ENCODE data around the gene CAPN1. TPM values are rescaled to one million over a fixed set of nuclear protein-coding genes. Genes with fewer than 3 reads are reported as not detected.
"Not testable (repeated sequence)": the region's sequence is repeated elsewhere in the genome, so short reads cannot be mapped to it uniquely, and the experiment has no call there.

The CAPN1 gene
- total and polyA plus RNA-seq, 2 donors: 31.9 to 104 TPM

DNA sequence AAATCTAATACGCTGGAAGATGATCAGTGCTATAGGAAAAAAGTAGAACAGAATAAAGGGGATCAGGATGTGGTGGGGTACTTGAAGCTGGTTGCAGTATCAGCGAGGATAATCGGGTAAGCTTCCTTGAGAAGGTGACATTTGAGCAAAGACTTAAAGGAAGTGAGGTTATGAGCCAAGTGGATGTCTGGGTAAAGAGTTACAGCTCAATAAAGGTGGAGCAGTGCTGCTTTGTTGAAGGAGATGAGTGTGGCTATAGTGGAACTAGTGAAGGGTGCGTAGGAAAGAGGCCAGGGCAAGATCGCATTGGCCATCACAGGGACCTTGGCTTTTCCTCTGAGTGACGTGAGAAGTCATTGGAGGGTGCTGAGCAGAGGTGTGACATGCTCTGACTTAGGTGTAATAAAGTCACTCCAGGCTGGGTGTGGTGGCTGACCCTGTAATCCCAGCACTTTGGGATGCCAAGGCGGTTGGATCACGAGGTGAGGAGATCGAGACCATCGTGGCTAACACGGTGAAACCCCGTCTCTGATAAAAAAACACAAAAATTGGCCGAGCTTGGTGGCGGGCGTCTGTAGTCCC is 45.1 kb upstream of the CAPN1 start:
- no peak overlapping the region for H3K4me3 ChIP-seq (ENCODE audit: low read length in 2 of 2)
- DNase-seq (ENCODE audit: low read depth in 6 of 9, low spot score in 9 of 9): no peak
- 97% methylated on average over 15 of the region's 15 CpGs for WGBS
- H3K27me3 ChIP-seq (ENCODE audit: control insufficient read depth in 2 of 2, insufficient read depth in 1 of 2, low read length in 1 of 2): no peaks in the 10 kb centered on the region
- no peak overlapping the region for H3K27ac ChIP-seq (ENCODE audit: low read depth in 1 of 2, low read length in 1 of 2)
- H3K36me3 ChIP-seq (ENCODE audit: control insufficient read depth in 2 of 2, insufficient read depth in 2 of 2, low read length in 1 of 2): peaks cover 11 to 13% of the 10 kb centered on the region in 2 donors
- no peaks in the 10 kb centered on the region for H3K9me3 ChIP-seq (ENCODE audit: control insufficient read depth in 2 of 2, insufficient read depth in 1 of 2, low read length in 1 of 2)
- H3K4me1 ChIP-seq (ENCODE audit: control insufficient read depth in 2 of 2, insufficient read depth in 2 of 2, low read length in 2 of 2): peaks cover 10 to 31% of the 10 kb centered on the region in 2 donors

DNA sequence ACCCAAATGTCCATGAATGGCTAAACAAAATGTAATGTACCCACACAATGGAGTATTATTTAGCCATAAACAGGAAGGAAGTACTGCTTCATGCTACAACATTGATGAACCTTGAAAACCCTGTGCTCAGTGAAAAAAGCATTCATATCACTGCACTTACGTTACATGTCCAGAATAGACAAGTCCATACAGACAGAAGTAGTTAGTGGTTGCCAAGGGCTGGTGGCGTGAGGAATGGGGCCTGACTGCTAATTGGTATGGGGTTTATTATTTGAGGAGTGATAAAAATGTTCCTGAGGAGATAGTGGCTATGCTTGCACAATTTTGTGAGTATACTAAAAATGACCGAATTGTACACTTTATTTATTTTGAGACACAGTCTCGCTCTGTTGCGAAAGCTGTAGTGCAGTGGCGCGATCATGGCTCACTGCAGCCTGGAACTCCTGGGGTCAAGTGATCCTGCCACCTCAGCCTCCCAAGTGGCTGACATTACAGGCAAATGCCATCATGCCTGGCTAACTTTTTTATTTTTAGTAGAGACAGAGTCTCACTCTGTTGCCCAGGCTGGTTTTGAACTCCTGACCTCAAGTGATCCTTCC is 39.7 kb upstream of the CAPN1 start:
- WGBS: 95% methylated on average over 7 of the region's 7 CpGs

DNA sequence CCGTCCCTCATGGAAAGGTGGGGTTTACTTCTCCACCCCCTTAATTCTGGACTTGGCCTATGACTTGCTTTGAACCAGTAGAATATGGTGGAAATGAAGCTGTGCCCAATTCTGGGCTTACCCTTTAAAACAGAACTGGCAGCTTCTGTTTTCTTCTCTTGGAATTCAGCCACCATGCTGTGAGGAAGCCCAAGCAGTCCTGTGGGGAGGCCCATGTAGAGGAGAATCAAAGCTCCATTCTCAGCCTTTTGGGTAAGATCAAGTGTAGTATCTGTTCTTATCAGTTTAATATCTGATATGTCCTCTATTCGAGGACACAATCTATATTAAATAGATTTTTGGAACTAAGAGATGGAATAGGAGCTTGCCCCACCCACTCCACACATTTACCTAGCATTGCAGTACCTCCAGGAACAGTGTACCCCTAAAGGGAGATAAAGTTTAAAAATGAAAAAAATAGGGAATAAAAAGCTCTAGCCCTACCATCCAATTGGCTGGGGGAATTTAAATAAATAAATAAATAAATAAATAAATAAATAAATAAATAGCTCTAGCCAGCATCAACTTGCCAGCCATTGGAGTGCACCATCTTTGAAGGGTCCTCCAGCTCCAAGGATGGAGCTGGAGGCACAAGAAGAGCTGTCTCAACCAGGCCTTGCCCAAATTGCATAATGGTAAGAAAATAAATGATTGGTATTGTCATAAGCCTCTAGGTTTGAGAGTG is 34.2 kb upstream of the CAPN1 start:
- Histone ChIP-seq H3K36me3 (ENCODE audit: control insufficient read depth in 2 of 2, insufficient read depth in 2 of 2, low read length in 1 of 2) (no peaks in the 10 kb centered on the region), H3K27ac (ENCODE audit: low read depth in 1 of 2, low read length in 1 of 2) (no peak overlapping the region), H3K4me3 (ENCODE audit: low read length in 2 of 2) (no peak overlapping the region), H3K9me3 (ENCODE audit: control insufficient read depth in 2 of 2, insufficient read depth in 1 of 2, low read length in 1 of 2) (peaks cover 0 to 10% of the 10 kb centered on the region in 2 donors), H3K4me1 (ENCODE audit: control insufficient read depth in 2 of 2, insufficient read depth in 2 of 2, low read length in 2 of 2) (peaks cover 0 to 4% of the 10 kb centered on the region in 2 donors), H3K27me3 (ENCODE audit: control insufficient read depth in 2 of 2, insufficient read depth in 1 of 2, low read length in 1 of 2) (peaks cover 0 to 3% of the 10 kb centered on the region in 2 donors)
- 95% methylated on average over 2 of the region's 2 CpGs for WGBS
- DNase-seq (ENCODE audit: low read depth in 6 of 9, low spot score in 9 of 9): no peak

More for the DNA sequence above, 39.7 kb upstream of the CAPN1 start:
- no peak overlapping the region for H3K4me3 ChIP-seq (ENCODE audit: low read length in 2 of 2)
- no peaks in the 10 kb centered on the region for H3K36me3 ChIP-seq (ENCODE audit: control insufficient read depth in 2 of 2, insufficient read depth in 2 of 2, low read length in 1 of 2)
- DNase-seq (ENCODE audit: low read depth in 6 of 9, low spot score in 9 of 9): no peak
- no peak overlapping the region for H3K27ac ChIP-seq (ENCODE audit: low read depth in 1 of 2, low read length in 1 of 2)
- peaks cover 0 to 3% of the 10 kb centered on the region in 2 donors for H3K27me3 ChIP-seq (ENCODE audit: control insufficient read depth in 2 of 2, insufficient read depth in 1 of 2, low read length in 1 of 2)
- H3K9me3 ChIP-seq (ENCODE audit: control insufficient read depth in 2 of 2, insufficient read depth in 1 of 2, low read length in 1 of 2): peaks cover 0 to 3% of the 10 kb centered on the region in 2 donors
- H3K4me1 ChIP-seq (ENCODE audit: control insufficient read depth in 2 of 2, insufficient read depth in 2 of 2, low read length in 2 of 2): no peaks in the 10 kb centered on the region

DNA sequence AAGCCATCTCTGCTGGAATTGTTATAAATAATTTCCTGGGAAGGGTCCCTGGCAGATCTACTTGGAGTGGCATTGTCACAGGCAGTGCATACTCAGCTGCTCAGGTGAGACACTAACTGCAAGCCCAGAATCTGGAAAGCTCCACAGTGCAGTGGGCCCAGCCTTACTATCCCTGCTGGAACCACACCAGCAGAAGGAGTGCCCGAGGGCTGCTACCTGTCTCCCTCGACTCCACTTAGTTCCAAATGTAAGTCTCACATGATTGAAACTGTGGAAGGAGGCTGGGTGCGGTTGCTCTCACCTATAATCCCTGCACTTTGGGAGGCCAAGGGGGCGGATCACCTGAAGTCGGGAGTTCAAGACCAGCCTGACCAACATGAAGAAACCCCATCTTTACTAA is 33.1 kb upstream of the CAPN1 start:
- Histone ChIP-seq H3K4me1 (ENCODE audit: control insufficient read depth in 2 of 2, insufficient read depth in 2 of 2, low read length in 2 of 2) (peaks cover 0 to 4% of the 10 kb centered on the region in 2 donors), H3K27ac (ENCODE audit: low read depth in 1 of 2, low read length in 1 of 2) (no peak overlapping the region), H3K4me3 (ENCODE audit: low read length in 2 of 2) (no peak overlapping the region), H3K36me3 (ENCODE audit: control insufficient read depth in 2 of 2, insufficient read depth in 2 of 2, low read length in 1 of 2) (no peaks in the 10 kb centered on the region), H3K9me3 (ENCODE audit: control insufficient read depth in 2 of 2, insufficient read depth in 1 of 2, low read length in 1 of 2) (peaks cover 0 to 10% of the 10 kb centered on the region in 2 donors), H3K27me3 (ENCODE audit: control insufficient read depth in 2 of 2, insufficient read depth in 1 of 2, low read length in 1 of 2) (peaks cover 0 to 2% of the 10 kb centered on the region in 2 donors)
- 96% methylated on average over 5 of the region's 5 CpGs for WGBS
- no peak for DNase-seq (ENCODE audit: low read depth in 6 of 9, low spot score in 9 of 9)

DNA sequence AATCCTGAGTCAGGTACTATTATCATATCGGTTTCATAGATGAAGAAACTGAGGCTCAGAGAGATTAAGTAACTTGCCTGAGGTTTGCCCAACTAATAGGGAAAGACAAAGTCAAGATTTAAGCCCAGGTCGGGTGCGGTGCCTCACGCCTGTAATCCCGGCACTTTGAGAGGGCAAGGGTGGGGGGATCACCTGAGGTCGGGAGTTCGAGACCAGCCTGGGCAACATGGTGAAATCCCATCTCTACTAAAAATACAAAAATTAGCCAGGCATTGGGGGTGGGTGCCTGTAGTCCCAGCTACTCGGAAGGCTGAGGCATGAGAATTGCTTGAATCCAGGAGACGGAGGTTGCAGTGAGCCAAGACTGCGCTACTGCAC is 31.6 kb upstream of the CAPN1 start:
- not testable (repeated sequence) for H3K27me3 ChIP-seq (ENCODE audit: control insufficient read depth in 2 of 2, insufficient read depth in 1 of 2, low read length in 1 of 2); H3K9me3 ChIP-seq (ENCODE audit: control insufficient read depth in 2 of 2, insufficient read depth in 1 of 2, low read length in 1 of 2); H3K4me1 ChIP-seq (ENCODE audit: control insufficient read depth in 2 of 2, insufficient read depth in 2 of 2, low read length in 2 of 2); DNase-seq (ENCODE audit: low read depth in 6 of 9, low spot score in 9 of 9); H3K27ac ChIP-seq (ENCODE audit: low read depth in 1 of 2, low read length in 1 of 2); H3K36me3 ChIP-seq (ENCODE audit: control insufficient read depth in 2 of 2, insufficient read depth in 2 of 2, low read length in 1 of 2); H3K4me3 ChIP-seq (ENCODE audit: low read length in 2 of 2)
- 88% methylated on average over 10 of the region's 10 CpGs for WGBS

DNA sequence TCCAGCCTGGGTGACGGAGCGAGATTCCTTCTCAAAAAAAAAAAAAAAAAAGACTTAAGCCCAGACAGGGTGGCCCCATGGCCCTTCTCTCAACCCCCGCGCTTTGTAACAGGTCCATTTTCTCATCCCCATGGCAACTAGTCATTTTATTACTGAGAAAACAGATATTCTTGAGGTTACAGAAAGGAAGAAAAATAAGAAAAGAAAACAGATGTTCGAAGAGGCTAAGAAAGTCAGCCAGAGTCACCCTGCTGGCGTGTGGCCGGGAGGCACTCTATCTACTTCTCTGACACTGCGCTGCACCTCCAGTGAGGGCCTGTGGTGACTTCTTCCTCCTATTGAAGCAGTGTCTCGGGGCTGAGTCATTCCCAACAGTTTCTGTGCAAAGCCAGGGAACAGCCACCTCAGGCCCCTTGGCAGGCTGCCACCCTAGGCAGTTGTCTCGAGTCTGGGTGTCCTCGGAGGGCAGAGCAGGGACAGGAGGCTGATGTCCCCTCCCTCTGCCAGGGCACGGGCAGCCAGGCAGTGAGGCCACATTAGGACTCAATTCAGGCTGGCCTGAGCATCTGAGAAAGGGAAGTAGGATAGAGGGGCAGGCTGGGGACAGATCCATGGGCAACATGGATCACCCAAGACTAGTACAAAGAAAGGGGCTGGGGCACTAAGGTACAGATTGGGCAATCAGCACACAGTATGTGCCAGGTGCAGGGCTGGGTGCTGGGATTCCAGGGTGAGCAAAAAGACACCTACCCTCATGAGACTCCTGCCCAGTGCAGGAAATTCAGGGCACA is 31.0 kb upstream of the CAPN1 start:
- Histone ChIP-seq H3K4me3 (ENCODE audit: low read length in 2 of 2) (no peak overlapping the region), H3K27me3 (ENCODE audit: control insufficient read depth in 2 of 2, insufficient read depth in 1 of 2, low read length in 1 of 2) (no peaks in the 10 kb centered on the region), H3K4me1 (ENCODE audit: control insufficient read depth in 2 of 2, insufficient read depth in 2 of 2, low read length in 2 of 2) (peaks cover 0 to 4% of the 10 kb centered on the region in 2 donors), H3K9me3 (ENCODE audit: control insufficient read depth in 2 of 2, insufficient read depth in 1 of 2, low read length in 1 of 2) (peaks cover 0 to 10% of the 10 kb centered on the region in 2 donors), H3K36me3 (ENCODE audit: control insufficient read depth in 2 of 2, insufficient read depth in 2 of 2, low read length in 1 of 2) (no peaks in the 10 kb centered on the region), H3K27ac (ENCODE audit: low read depth in 1 of 2, low read length in 1 of 2) (peak overlapping the region in 1 of 2 donors; percentile 31)
- WGBS: 31% methylated on average over 12 of the region's 12 CpGs
- peak in 1 of 9 donors; percentile 22 for DNase-seq (ENCODE audit: low read depth in 6 of 9, low spot score in 9 of 9)

DNA sequence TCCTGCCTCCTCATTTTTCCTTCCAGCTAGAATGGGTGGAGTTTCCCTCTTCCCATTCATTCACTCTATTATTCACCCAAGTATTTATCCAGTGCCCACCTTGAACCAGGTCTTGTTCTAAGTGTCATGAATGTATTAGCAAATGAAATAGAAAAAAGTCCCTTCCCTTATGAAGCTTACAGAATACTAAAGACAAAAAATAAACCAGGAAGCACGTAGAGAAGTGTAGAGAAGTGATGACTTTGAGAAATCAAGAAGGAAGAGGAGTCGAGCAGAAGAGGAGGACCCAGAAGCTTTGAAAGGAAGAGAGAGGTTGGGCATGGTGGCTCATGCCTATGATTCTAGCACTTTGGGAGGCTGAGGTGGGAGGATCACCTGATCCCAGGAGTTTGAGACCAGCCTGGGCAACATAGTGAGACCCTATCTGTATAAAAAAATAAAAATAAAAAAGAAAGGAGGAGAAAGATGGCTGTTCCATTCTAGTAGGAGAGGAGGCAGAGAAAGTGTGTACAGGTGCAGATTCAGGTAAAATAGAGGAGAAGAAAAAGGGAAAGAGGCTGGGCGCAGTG is 30.3 kb upstream of the CAPN1 start:
- no peak overlapping the region for H3K4me3 ChIP-seq (ENCODE audit: low read length in 2 of 2)
- H3K36me3 ChIP-seq (ENCODE audit: control insufficient read depth in 2 of 2, insufficient read depth in 2 of 2, low read length in 1 of 2): no peaks in the 10 kb centered on the region
- H3K27me3 ChIP-seq (ENCODE audit: control insufficient read depth in 2 of 2, insufficient read depth in 1 of 2, low read length in 1 of 2): no peaks in the 10 kb centered on the region
- H3K4me1 ChIP-seq (ENCODE audit: control insufficient read depth in 2 of 2, insufficient read depth in 2 of 2, low read length in 2 of 2): peaks cover 0 to 4% of the 10 kb centered on the region in 2 donors
- peaks cover 0 to 10% of the 10 kb centered on the region in 2 donors for H3K9me3 ChIP-seq (ENCODE audit: control insufficient read depth in 2 of 2, insufficient read depth in 1 of 2, low read length in 1 of 2)
- H3K27ac ChIP-seq (ENCODE audit: low read depth in 1 of 2, low read length in 1 of 2): no peak overlapping the region
- WGBS: 59% methylated on average over 3 of the region's 3 CpGs
- no peak for DNase-seq (ENCODE audit: low read depth in 6 of 9, low spot score in 9 of 9)

DNA sequence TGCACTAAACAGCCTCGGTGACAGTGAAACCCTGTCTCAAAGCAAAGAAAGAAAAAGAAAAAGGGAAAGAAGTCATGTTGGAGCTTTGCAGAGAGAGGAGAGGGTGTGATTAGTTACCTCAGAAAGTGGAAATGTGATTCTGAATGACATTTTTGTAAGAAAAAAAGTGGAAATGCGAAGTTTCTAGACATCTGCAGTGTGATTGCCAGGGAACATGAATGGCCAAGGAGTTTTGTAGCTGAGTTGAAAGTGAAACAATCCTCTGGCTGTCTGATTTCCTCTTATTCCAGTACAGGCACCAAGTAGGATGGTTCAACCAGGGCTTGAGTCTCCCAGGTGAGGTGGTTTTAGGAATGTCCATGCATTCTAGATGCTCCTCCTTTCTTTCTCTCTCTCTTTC is 29.6 kb upstream of the CAPN1 start:
- Histone ChIP-seq H3K4me3 (ENCODE audit: low read length in 2 of 2) (no peak overlapping the region), H3K36me3 (ENCODE audit: control insufficient read depth in 2 of 2, insufficient read depth in 2 of 2, low read length in 1 of 2) (no peaks in the 10 kb centered on the region), H3K4me1 (ENCODE audit: control insufficient read depth in 2 of 2, insufficient read depth in 2 of 2, low read length in 2 of 2) (peaks cover 0 to 4% of the 10 kb centered on the region in 2 donors), H3K27ac (ENCODE audit: low read depth in 1 of 2, low read length in 1 of 2) (no peak overlapping the region), H3K27me3 (ENCODE audit: control insufficient read depth in 2 of 2, insufficient read depth in 1 of 2, low read length in 1 of 2) (no peaks in the 10 kb centered on the region), H3K9me3 (ENCODE audit: control insufficient read depth in 2 of 2, insufficient read depth in 1 of 2, low read length in 1 of 2) (peaks cover 0 to 5% of the 10 kb centered on the region in 2 donors)
- DNase-seq (ENCODE audit: low read depth in 6 of 9, low spot score in 9 of 9): no peak
- 85% methylated on average over 2 of the region's 2 CpGs for WGBS

Measured in thymus (tissue), 11 donors.